H1 (cell line): ENCODE results near the gene OXSM. TPM values are rescaled to one million over a fixed set of nuclear protein-coding genes. Genes with fewer than 3 reads are reported as not detected.

Source experiments
- CTCF ChIA-PET: fragments of 300-600 bp; sonication (Branson Sonifier 250); formaldehyde crosslinking; loops from one replicate; lab custom pipeline; 2021; ENCODE audit not compliant: partially characterized antibody; lab: Charles Lee
- POLR2A ChIA-PET: fragments of 300-600 bp; sonication (Branson Sonifier 250); formaldehyde crosslinking; loops from one replicate; lab custom pipeline; 2021; ENCODE audit warnings: inconsistent platforms; ENCODE audit not compliant: partially characterized antibody; lab: Charles Lee
- DNase-seq, 2 experiments: peaks; one replicate each; pipeline versions ENCODE4 v3.0.0 to v3.0.0-alpha.2; 2010 to 2022; ENCODE audit warnings: low spot score in 2 of 2, low read depth in 1 of 2, mixed read lengths in 1 of 2
- FAIRE-seq: peaks from 2 replicates; lab custom pipeline; 2011; peaks lifted over from hg19 to GRCh38; lab: Jason Lieb, UNC
- H2AFZ ChIP-seq: 2 replicates; pipeline ENCODE4 v1.8.1; 2012; ENCODE audit warnings: low read length, inconsistent platforms
- H2AK5ac ChIP-seq: 2 replicates; pipeline ENCODE4 v1.6.1; 2013; ENCODE audit warnings: low read depth, low read length
- H2BK120ac ChIP-seq: replicated peaks from 2 replicates; pipeline ENCODE3; 2013; ENCODE audit warnings: low read depth, low read length, inconsistent platforms
- H2BK12ac ChIP-seq: 2 replicates; pipeline ENCODE4 v1.6.1; 2013; ENCODE audit warnings: low read depth, low read length
- H2BK15ac ChIP-seq: 2 replicates; pipeline ENCODE4 v1.6.1; 2013; ENCODE audit warnings: low read length
- H2BK20ac ChIP-seq: 2 replicates; pipeline ENCODE4 v1.6.1; 2013; ENCODE audit warnings: low read length
- H2BK5ac ChIP-seq: 2 replicates; pipeline ENCODE4 v1.6.1; 2013; ENCODE audit warnings: low read depth, low read length
- H3K14ac ChIP-seq: 2 replicates; pipeline ENCODE4 v1.6.1; 2013; ENCODE audit warnings: inconsistent platforms; ENCODE audit not compliant: insufficient read length
- H3K18ac ChIP-seq: 2 replicates; pipeline ENCODE4 v1.6.1; 2013; ENCODE audit warnings: low read length; ENCODE audit errors: extremely low read depth
- H3K23ac ChIP-seq: 2 replicates; pipeline ENCODE4 v1.6.1; 2013; ENCODE audit warnings: inconsistent platforms; ENCODE audit not compliant: insufficient read length
- H3K23me2 ChIP-seq: 2 replicates; pipeline ENCODE4 v1.6.1; 2013; ENCODE audit warnings: low read depth, low read length
- H3K27ac ChIP-seq: 2 replicates; pipeline ENCODE4 v1.6.1; 2011; ENCODE audit warnings: low read depth, low read length, inconsistent platforms
- H3K27me3 ChIP-seq, 4 experiments: replicated peaks in 1 of 4; 1 replicate in 1 of 4; 2 replicates in 3 of 4; pipeline versions ENCODE4 v1.6.1 to v1.8.1; 2011 to 2013; ENCODE audit warnings: low read length in 3 of 4, mild to moderate bottlenecking in 3 of 4, inconsistent platforms in 2 of 4, mixed read lengths in 2 of 4, moderate library complexity in 1 of 4; ENCODE audit not compliant: control insufficient read depth in 3 of 4, insufficient read depth in 3 of 4; ENCODE audit errors: extremely low read depth in 1 of 4
- H3K36me3 ChIP-seq, 4 experiments: 2 replicates each; pipeline versions ENCODE4 v1.6.1 to v1.8.1; 2011 to 2013; ENCODE audit warnings: mild to moderate bottlenecking in 4 of 4, low read length in 3 of 4, moderate library complexity in 2 of 4, control low read depth in 1 of 4, inconsistent platforms in 1 of 4; ENCODE audit not compliant: insufficient read depth in 4 of 4, control insufficient read depth in 2 of 4
- H3K4ac ChIP-seq: replicated peaks from 2 replicates; pipeline ENCODE3; 2013; ENCODE audit warnings: low read length, low read depth, mixed read lengths, inconsistent platforms; ENCODE audit not compliant: insufficient read length
- H3K4me1 ChIP-seq, 4 experiments: replicated peaks in 1 of 4; 1 replicate in 1 of 4; 2 replicates in 3 of 4; pipeline versions ENCODE4 v1.6.1 to v1.8.1; 2011 to 2013; ENCODE audit warnings: low read length in 3 of 4, inconsistent platforms in 2 of 4, mixed read lengths in 1 of 4; ENCODE audit not compliant: insufficient read depth in 4 of 4, control insufficient read depth in 3 of 4
- H3K4me2 ChIP-seq, 2 experiments: 2 replicates each; pipeline versions ENCODE4 v1.6.1 to v1.8.1; 2011 to 2013; ENCODE audit warnings: low read depth in 2 of 2, low read length in 2 of 2, control low read depth in 1 of 2, inconsistent platforms in 1 of 2, mild to moderate bottlenecking in 1 of 2; ENCODE audit not compliant: insufficient read depth in 1 of 2
- H3K4me3 ChIP-seq, 4 experiments: fragments of 200-600, 300-600 bp in 1 of 4; sonication (generic), shearing (Covaris generic), sonication (Bioruptor Twin) in 1 of 4; 2 replicates each; pipeline versions ENCODE4 v1.5.1 to v1.8.1; 2011 to 2016; ENCODE audit warnings: low read length in 4 of 4, low read depth in 3 of 4, control low read depth in 2 of 4, inconsistent platforms in 2 of 4, mild to moderate bottlenecking in 2 of 4, mixed read lengths in 1 of 4, moderate library complexity in 1 of 4; ENCODE audit not compliant: insufficient read depth in 2 of 4; ENCODE audit errors: extremely low read depth in 1 of 4
- H3K56ac ChIP-seq: replicated peaks from 2 replicates; pipeline ENCODE3; 2013; ENCODE audit warnings: low read depth, mild to moderate bottlenecking, mixed read lengths, low read length, inconsistent platforms; ENCODE audit not compliant: insufficient read length
- H3K79me1 ChIP-seq: 2 replicates; pipeline ENCODE4 v1.6.1; 2013; ENCODE audit warnings: low read depth, low read length, control low read depth
- H3K79me2 ChIP-seq, 2 experiments: 2 replicates each; pipeline versions ENCODE4 v1.6.1 to v1.8.1; 2012 to 2013; ENCODE audit warnings: low read length in 2 of 2, mild to moderate bottlenecking in 2 of 2, inconsistent platforms in 1 of 2; ENCODE audit not compliant: insufficient read depth in 2 of 2, control insufficient read depth in 1 of 2
- H3K9ac ChIP-seq, 4 experiments: replicated peaks in 1 of 4; 1 replicate in 1 of 4; 2 replicates in 3 of 4; pipeline versions ENCODE4 v1.6.1 to v1.8.1; 2011 to 2013; ENCODE audit warnings: low read depth in 3 of 4, low read length in 3 of 4, control low read depth in 2 of 4, mild to moderate bottlenecking in 2 of 4, moderate library complexity in 2 of 4, inconsistent platforms in 1 of 4; ENCODE audit errors: extremely low read depth in 1 of 4
- H3K9me3 ChIP-seq, 2 experiments: 2 replicates each; pipeline versions ENCODE4 v1.6.1 to v1.8.1; 2012 to 2013; ENCODE audit warnings: mild to moderate bottlenecking in 2 of 2, moderate library complexity in 2 of 2, control low read depth in 1 of 2, inconsistent platforms in 1 of 2, low read depth in 1 of 2, low read length in 1 of 2, mixed read lengths in 1 of 2; ENCODE audit not compliant: insufficient read depth in 2 of 2
- H4K20me1 ChIP-seq, 2 experiments: replicated peaks in 1 of 2; 2 replicates each; pipeline versions ENCODE3 to v1.8.1; 2011 to 2013; ENCODE audit warnings: inconsistent platforms in 2 of 2, low read length in 2 of 2, mild to moderate bottlenecking in 1 of 2; ENCODE audit not compliant: insufficient read depth in 2 of 2, control insufficient read depth in 1 of 2
- H4K5ac ChIP-seq: 2 replicates; pipeline ENCODE4 v1.6.1; 2013; ENCODE audit warnings: low read length, low read depth, mixed read lengths, inconsistent platforms; ENCODE audit not compliant: insufficient read length
- H4K8ac ChIP-seq: 2 replicates; pipeline ENCODE4 v1.8.0; 2013; ENCODE audit warnings: mild to moderate bottlenecking, moderate library complexity, low read length, inconsistent platforms; ENCODE audit not compliant: insufficient read depth; ENCODE audit errors: extremely low read depth
- H4K91ac ChIP-seq: replicated peaks from 2 replicates; pipeline ENCODE3; 2013; ENCODE audit warnings: low read length, mixed read lengths, inconsistent platforms; ENCODE audit not compliant: insufficient read length
- BACH1 ChIP-seq: IDR thresholded peaks from 2 replicates; pipeline ENCODE4 v1.6.1; 2012; ENCODE audit warnings: low read length, improper control_type of control experiment
- CEBPB ChIP-seq: IDR thresholded peaks from 2 replicates; pipeline ENCODE4 v1.6.1; 2012; ENCODE audit warnings: low read depth, low read length
- EP300 ChIP-seq, 2 experiments: IDR thresholded peaks; 1 replicate in 1 of 2; 2 replicates in 1 of 2; pipeline ENCODE4 v1.6.1; 2011 to 2012; ENCODE audit warnings: low read depth in 2 of 2, low read length in 2 of 2, mild to moderate bottlenecking in 2 of 2, borderline replicate concordance in 1 of 2, inconsistent platforms in 1 of 2, moderate library complexity in 1 of 2
- RXRA ChIP-seq: IDR thresholded peaks from 2 replicates; pipeline ENCODE4 v1.6.1; 2011; ENCODE audit warnings: low read depth, mild to moderate bottlenecking, low read length, moderate library complexity; ENCODE audit not compliant: insufficient read depth
- SIRT6 ChIP-seq: IDR thresholded peaks from one replicate; pipeline ENCODE4 v1.7.1; 2012; ENCODE audit warnings: low read length, inconsistent platforms
- SP1 ChIP-seq: IDR thresholded peaks from 2 replicates; pipeline ENCODE4 v1.6.1; 2011; ENCODE audit warnings: low read depth, low read length
- TAF1 ChIP-seq: IDR thresholded peaks from 2 replicates; pipeline ENCODE4 v1.6.1; 2011; ENCODE audit warnings: mild to moderate bottlenecking, low read depth, low read length
- TAF7 ChIP-seq: optimal IDR thresholded peaks from 2 replicates; pipeline ENCODE3; 2011; ENCODE audit warnings: low read depth, mild to moderate bottlenecking, inconsistent platforms, low read length, moderate library complexity, borderline replicate concordance
- ZNF274 ChIP-seq: IDR thresholded peaks from 2 replicates; pipeline ENCODE4 v1.7.0; 2012; ENCODE audit warnings: low read length, borderline replicate concordance; ENCODE audit errors: extremely low read depth
- WGBS, 2 experiments: shearing (Covaris generic) in 1 of 2; methylation state at CpG; one replicate each; pipeline versions ENCODE4 v1.1.6 to v1.1.7; 2013 to 2015; ENCODE audit warnings: low lambda C conversion rate in 2 of 2, mixed read lengths in 2 of 2, inconsistent platforms in 1 of 2, low coverage in 1 of 2, missing lambda C conversion rate in 1 of 2; ENCODE audit not compliant: insufficient replicate concordance in 2 of 2, insufficient coverage in 1 of 2, insufficient read length in 1 of 2; ENCODE audit errors: extremely low coverage in 1 of 2, missing lambda C conversion rate in 1 of 2; 5-methylcytosine and 5-hydroxymethylcytosine counted together
- polyA plus RNA-seq, 7 experiments: library from polyadenylated mRNA; depleted of rRNA in 3 of 7; stranded (reverse) in 5 of 7; unstranded in 2 of 7; fragments of >200 nt in 5 of 7; fragments of 200-250 nt in 2 of 7; gene quantifications; 1 replicate in 5 of 7; 2 replicates in 1 of 7; 4 replicates in 1 of 7; pipeline versions ENCODE4 v1.2.1 to v1.2.3, GENCODE V29; 2011 to 2013; ENCODE audit warnings: missing spikeins in 2 of 7, mixed read lengths in 2 of 7
- total RNA-seq: library from RNA; stranded (reverse); fragmentation: NEBNext Ultra II Directional; extraction: Animal tissue kit (Norgen Biotek cat#: 25700); gene quantifications from 2 replicates; pipeline ENCODE4 v1.2.1, GENCODE V29; 2021

Gene OXSM
- total and polyA plus RNA-seq, 2 of the 8 experiments (the other 6 are each of a cell fraction or from before 2014, with no cell fraction given), result 1.3 to 2.2 TPM

GRCh38 chr3:25784971-25785370 lies 4.9 kb upstream of the OXSM start:
- Histone ChIP-seq H2AK5ac (no peak overlapping the region), H3K27me3 (no peaks in the 10 kb centered on the region; a peak in 2 of 7 replicates), H3K79me2 (peaks cover 0 to 12% of the 10 kb centered on the region in 2 experiments; a peak in 2 of 4 replicates), H3K36me3 (no peaks in the 10 kb centered on the region), H3K9me3 (no peaks in the 10 kb centered on the region), H3K23me2 (peaks cover 10% of the 10 kb centered on the region; the same call in 1 of the 2 replicates), H3K4me1 (peaks cover 0 to 5% (median 1%) of the 10 kb centered on the region in 4 experiments; a peak in 2 of 7 replicates), H3K23ac (no peak overlapping the region), H3K4me3 (no peak overlapping the region), H3K27ac (no peak overlapping the region), H2BK12ac (no peak overlapping the region), H4K8ac (no peak overlapping the region), H3K79me1 (no peaks in the 10 kb centered on the region), H3K4me2 (no peak overlapping the region), H3K56ac (no peak overlapping the region), H4K5ac (no peak overlapping the region), H2BK20ac (no peak overlapping the region), H4K20me1 (no peaks in the 10 kb centered on the region), H2AFZ (no peak overlapping the region), H4K91ac (no peak overlapping the region), H3K18ac (no peak overlapping the region), H2BK15ac (no peak overlapping the region), H2BK5ac (no peak overlapping the region), H2BK120ac (no peak overlapping the region), H3K4ac (no peak overlapping the region), H3K9ac (no peak overlapping the region), H3K14ac (no peak overlapping the region)
- DNase-seq, result no peak
- TF ChIP-seq CEBPB, result no peak
- no peak for TF ChIP-seq EP300 (IDR thresholded peaks at IDR 0.05; ENCODE audit: borderline replicate concordance in 1 of 2, low read depth in 2 of 2, low read length in 2 of 2)
- no peak for TF ChIP-seq TAF7
- no peak for TF ChIP-seq TAF1
- TF ChIP-seq SIRT6, result no peak
- TF ChIP-seq BACH1, result no peak
- TF ChIP-seq ZNF274, result no peak
- TF ChIP-seq SP1, result no peak
- no peak for TF ChIP-seq RXRA
- ChIA-PET CTCF (no interaction called here), POLR2A (no interaction called here)
- 84% methylated on average over 1 of the region's 1 CpG; no CpG with 5 or more reads in 1 of the 2 experiments for WGBS, 2 experiments
- FAIRE-seq, result no peak
